Stomach (tissue), 4 donors: ENCODE measurements around the gene MAT2A.

Experiments used
- POLR2A ChIP-seq, 4 donors: fragments of 450-650 bp; IDR thresholded peaks; one replicate each; pipeline ENCODE4 v1.6.1; 2016; ENCODE audit warnings: antibody characterized with exemption in 4 of 4, control low read depth in 2 of 4, mild to moderate bottlenecking in 1 of 4, moderate library complexity in 1 of 4
- POLR2AphosphoS5 ChIP-seq, 3 donors: sonication (generic); formaldehyde crosslinking; IDR thresholded peaks; one replicate each; pipeline ENCODE4 v1.6.1; 2016; ENCODE audit warnings: antibody characterized with exemption in 3 of 3
- TF ChIP-seq, protein P1 (sequence below), 7 experiments: fragments of 450-650 bp in 4 of 7; fragments of 200-600 bp in 3 of 7; sonication (generic) in 3 of 7; IDR thresholded peaks; one replicate each; pipeline ENCODE4 v1.5.1; 2016 to 2019; ENCODE audit warnings: antibody characterized with exemption in 7 of 7, control low read depth in 2 of 7, mild to moderate bottlenecking in 1 of 7

DNA sequence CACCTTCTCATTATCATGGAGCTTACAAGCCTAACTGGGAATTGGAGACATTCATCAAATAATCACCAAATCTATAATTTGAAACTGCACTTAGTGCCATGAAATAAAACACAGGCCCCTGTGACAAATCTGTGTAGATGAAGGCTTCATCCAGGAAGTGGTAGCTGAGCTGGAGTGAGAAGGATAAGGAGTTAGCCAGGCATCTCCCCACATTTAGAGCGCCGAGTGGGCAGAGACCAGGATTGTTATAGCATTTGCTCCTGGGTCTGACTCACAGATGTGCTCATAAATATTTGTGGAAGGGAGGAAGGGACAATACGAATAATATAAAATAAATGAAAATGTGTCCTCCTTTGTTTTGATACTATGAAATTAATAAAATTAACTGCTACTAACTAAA is 2.5 kb upstream of the MAT2A start:
- no peak for TF ChIP-seq POLR2AphosphoS5 (IDR thresholded peaks at IDR 0.05)
- TF ChIP-seq, protein P1, sequence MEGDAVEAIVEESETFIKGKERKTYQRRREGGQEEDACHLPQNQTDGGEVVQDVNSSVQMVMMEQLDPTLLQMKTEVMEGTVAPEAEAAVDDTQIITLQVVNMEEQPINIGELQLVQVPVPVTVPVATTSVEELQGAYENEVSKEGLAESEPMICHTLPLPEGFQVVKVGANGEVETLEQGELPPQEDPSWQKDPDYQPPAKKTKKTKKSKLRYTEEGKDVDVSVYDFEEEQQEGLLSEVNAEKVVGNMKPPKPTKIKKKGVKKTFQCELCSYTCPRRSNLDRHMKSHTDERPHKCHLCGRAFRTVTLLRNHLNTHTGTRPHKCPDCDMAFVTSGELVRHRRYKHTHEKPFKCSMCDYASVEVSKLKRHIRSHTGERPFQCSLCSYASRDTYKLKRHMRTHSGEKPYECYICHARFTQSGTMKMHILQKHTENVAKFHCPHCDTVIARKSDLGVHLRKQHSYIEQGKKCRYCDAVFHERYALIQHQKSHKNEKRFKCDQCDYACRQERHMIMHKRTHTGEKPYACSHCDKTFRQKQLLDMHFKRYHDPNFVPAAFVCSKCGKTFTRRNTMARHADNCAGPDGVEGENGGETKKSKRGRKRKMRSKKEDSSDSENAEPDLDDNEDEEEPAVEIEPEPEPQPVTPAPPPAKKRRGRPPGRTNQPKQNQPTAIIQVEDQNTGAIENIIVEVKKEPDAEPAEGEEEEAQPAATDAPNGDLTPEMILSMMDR (IDR thresholded peaks at IDR 0.05) = no peak
- no peak for TF ChIP-seq POLR2A (IDR thresholded peaks at IDR 0.05)
